DND-41 (cell line): ENCODE results near the gene KRTAP10-7.

Experiments
- ATAC-seq: fragments of 200-7000 bp; cut with Tn5 transposase; 3 replicates; pipeline ENCODE4 v1.9.1; 2021; ENCODE audit warnings: low read depth; ENCODE audit not compliant: insufficient read depth
- DNase-seq: peaks from one replicate; pipeline ENCODE4 v3.0.0-alpha.2; 2020
- H2AFZ ChIP-seq: 2 replicates; pipeline ENCODE4 v1.6.0; 2012; ENCODE audit warnings: low read depth, low read length
- H3K27ac ChIP-seq: 2 replicates; pipeline ENCODE4 v1.5.1; 2012; ENCODE audit warnings: low read length, inconsistent platforms
- H3K27me3 ChIP-seq: fragments of 200-600 bp; sonication (generic); 2 replicates; pipeline ENCODE4 v1.6.0; 2012; ENCODE audit warnings: low read length, mild to moderate bottlenecking, inconsistent platforms; ENCODE audit not compliant: insufficient read depth, poor library complexity
- H3K36me3 ChIP-seq: 2 replicates; pipeline ENCODE4 v1.5.1; 2012; ENCODE audit warnings: low read length, inconsistent platforms; ENCODE audit not compliant: insufficient read depth
- H3K4me1 ChIP-seq: 2 replicates; pipeline ENCODE4 v1.5.1; 2012; ENCODE audit warnings: mild to moderate bottlenecking, low read length; ENCODE audit not compliant: insufficient read depth
- H3K4me2 ChIP-seq: 2 replicates; pipeline ENCODE4 v1.6.0; 2012; ENCODE audit warnings: mild to moderate bottlenecking, moderate library complexity, low read length, inconsistent platforms; ENCODE audit not compliant: insufficient read depth
- H3K4me3 ChIP-seq, 2 experiments: fragments of 200-600 bp in 1 of 2; shearing (Covaris generic) in 1 of 2; 2 replicates each; pipeline ENCODE4 v1.5.1; 2012 to 2016; ENCODE audit warnings: inconsistent platforms in 2 of 2, low read length in 2 of 2, mild to moderate bottlenecking in 2 of 2, low read depth in 1 of 2, moderate library complexity in 1 of 2
- H3K79me2 ChIP-seq: 2 replicates; pipeline ENCODE4 v1.6.0; 2012; ENCODE audit warnings: low read length, inconsistent platforms; ENCODE audit not compliant: insufficient read depth
- H3K9ac ChIP-seq: 2 replicates; pipeline ENCODE4 v1.6.0; 2012; ENCODE audit warnings: low read depth, mild to moderate bottlenecking, inconsistent platforms, low read length, moderate library complexity
- H3K9me3 ChIP-seq: 2 replicates; pipeline ENCODE4 v1.5.1; 2012; ENCODE audit warnings: low read length, moderate library complexity, mild to moderate bottlenecking, inconsistent platforms; ENCODE audit not compliant: insufficient read depth, severe bottlenecking
- H4K20me1 ChIP-seq: 2 replicates; pipeline ENCODE4 v1.6.0; 2012; ENCODE audit warnings: low read length; ENCODE audit not compliant: insufficient read depth
- CTCF ChIP-seq: IDR thresholded peaks from 2 replicates; pipeline ENCODE4 v1.5.1; 2012; ENCODE audit warnings: borderline replicate concordance, low read length, moderate library complexity, mild to moderate bottlenecking; ENCODE audit not compliant: poor library complexity, severe bottlenecking; ENCODE audit errors: extremely low read depth
- EZH2 ChIP-seq: IDR thresholded peaks from 3 replicates; pipeline ENCODE4 v1.6.1; 2012; ENCODE audit warnings: borderline replicate concordance, low read depth, mild to moderate bottlenecking, moderate library complexity, low read length, inconsistent platforms; ENCODE audit not compliant: severe bottlenecking

KRTAP10-7 gene

GRCh38 chr21:44593598-44594405 lies 6.6 kb upstream of the KRTAP10-7 start:
- ATAC-seq (no peak), DNase-seq (no peak)
- no peaks in the 10 kb centered on the region for H3K27me3 ChIP-seq
- H3K79me2 ChIP-seq, result no peaks in the 10 kb centered on the region
- no peak overlapping the region for H3K9ac ChIP-seq
- no peak overlapping the region for H3K4me3 ChIP-seq
- TF ChIP-seq CTCF (no peak), EZH2 (no peak)
- no peaks in the 10 kb centered on the region for H3K4me1 ChIP-seq
- H3K4me2 ChIP-seq, result no peak overlapping the region
- no peak overlapping the region for H2AFZ ChIP-seq
- H3K36me3 ChIP-seq, result no peaks in the 10 kb centered on the region
- H3K9me3 ChIP-seq, result no peaks in the 10 kb centered on the region
- no peaks in the 10 kb centered on the region for H4K20me1 ChIP-seq
- no peak overlapping the region for H3K27ac ChIP-seq

DNA sequence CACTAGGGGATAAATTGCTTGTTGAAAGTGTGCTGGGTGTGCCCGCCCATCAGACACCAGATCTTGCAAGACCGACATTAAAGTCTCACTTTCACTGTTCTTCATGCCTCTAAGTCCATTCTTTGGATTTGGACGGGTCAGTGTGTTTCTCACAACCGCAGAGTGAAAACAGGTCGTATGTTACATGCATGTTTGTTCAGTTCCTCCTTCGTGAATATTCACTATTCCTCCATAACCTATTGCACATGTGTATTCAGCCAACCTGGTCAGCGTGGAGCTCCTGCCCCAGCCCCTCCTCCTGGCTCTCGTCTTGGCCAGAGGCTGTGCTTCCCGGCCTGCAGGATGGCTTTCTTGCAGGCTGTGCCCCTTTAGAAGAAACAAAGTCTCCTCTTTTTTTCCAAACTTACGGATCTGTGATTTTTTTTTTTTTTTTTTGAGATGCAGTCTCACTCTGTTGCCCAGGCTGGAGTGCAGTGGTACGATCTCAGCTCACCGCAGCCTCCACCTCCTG lies 5.9 kb upstream of the KRTAP10-7 start:
- Histone ChIP-seq H3K27me3 (no peaks in the 10 kb centered on the region), H3K4me2 (no peak overlapping the region), H3K27ac (no peak overlapping the region), H3K9ac (no peak overlapping the region), H4K20me1 (no peaks in the 10 kb centered on the region), H3K4me3 (no peak overlapping the region), H3K36me3 (no peaks in the 10 kb centered on the region), H3K79me2 (no peaks in the 10 kb centered on the region), H2AFZ (no peak overlapping the region), H3K4me1 (no peaks in the 10 kb centered on the region), H3K9me3 (no peaks in the 10 kb centered on the region)
- ATAC-seq (no peak), DNase-seq (no peak)
- TF ChIP-seq EZH2 (no peak), CTCF (no peak)

GRCh38 chr21:44595524-44595923 lies 4.9 kb upstream of the KRTAP10-7 start:
- Histone ChIP-seq H3K36me3 (no peaks in the 10 kb centered on the region), H4K20me1 (no peaks in the 10 kb centered on the region), H3K4me2 (no peak overlapping the region), H3K4me3 (no peak overlapping the region), H2AFZ (no peak overlapping the region), H3K4me1 (no peaks in the 10 kb centered on the region), H3K27me3 (no peaks in the 10 kb centered on the region), H3K9ac (no peak overlapping the region), H3K79me2 (no peaks in the 10 kb centered on the region), H3K27ac (no peak overlapping the region), H3K9me3 (no peaks in the 10 kb centered on the region)
- DNase-seq (no peak), ATAC-seq (no peak)
- TF ChIP-seq EZH2 (no peak), CTCF (no peak)
